GM08714 (cell line): ENCODE data around the gene ACOT9.

ENCODE experiments used
- H3K4me3 ChIP-seq: fragments of 200-500 bp; sonication (Bioruptor generic); 2 replicates; pipeline ENCODE4 v1.5.1; 2014; ENCODE audit warnings: mild to moderate bottlenecking, low read length, inconsistent platforms
- ZNF274 ChIP-seq: IDR thresholded peaks from 2 replicates; pipeline ENCODE4 v1.6.1; 2012; ENCODE audit warnings: mild to moderate bottlenecking, low read depth, low read length

ACOT9 gene

GRCh38 chrX:23742697-23743622, at the start of gene ACOT9:
ACOT9 (minus strand) TSS chrX:23743276; CDS start chrX:23743144, 132 bp downstream.
- peak within 1 kb of the TSS; percentile 81 for H3K4me3 ChIP-seq
- no peak for TF ChIP-seq ZNF274

- TF ChIP-seq ZNF274 = no peak
- no peak overlapping the region for H3K4me3 ChIP-seq
Measured at GRCh38 chrX:23790155-23790497, 47.0 kb upstream of the ACOT9 start.

GRCh38 chrX:23789386-23790154, 46.5 kb upstream of the ACOT9 start:
- H3K4me3 ChIP-seq = no peak overlapping the region

DNA sequence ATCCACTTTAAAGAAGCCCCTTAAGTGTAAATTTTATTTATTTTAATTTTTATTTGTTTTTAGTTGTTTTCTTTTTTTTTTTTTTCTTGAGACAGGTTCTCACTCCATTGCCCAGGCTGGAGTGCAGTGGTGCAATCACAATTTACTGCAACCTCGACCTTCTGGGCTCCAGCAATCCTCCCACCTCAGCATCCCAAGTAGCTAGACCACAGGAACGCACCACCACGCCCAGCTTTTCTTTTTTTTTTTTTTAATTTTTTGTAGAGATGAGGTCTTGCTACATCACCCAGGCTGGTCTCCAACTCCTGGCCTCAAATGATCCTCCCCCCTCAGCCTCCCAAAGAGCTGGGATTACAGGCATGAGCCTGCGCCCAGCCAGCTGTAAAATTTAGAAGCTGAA, 45.9 kb upstream of the ACOT9 start:
- no peak overlapping the region for H3K4me3 ChIP-seq
- no peak for TF ChIP-seq ZNF274

More at GRCh38 chrX:23789386-23790154, 46.5 kb upstream of the ACOT9 start:
- no peak for TF ChIP-seq ZNF274

- no peak overlapping the region for H3K4me3 ChIP-seq
- no peak for TF ChIP-seq ZNF274
Measured at GRCh38 chrX:23788521-23788920, 45.4 kb upstream of the ACOT9 start.

DNA sequence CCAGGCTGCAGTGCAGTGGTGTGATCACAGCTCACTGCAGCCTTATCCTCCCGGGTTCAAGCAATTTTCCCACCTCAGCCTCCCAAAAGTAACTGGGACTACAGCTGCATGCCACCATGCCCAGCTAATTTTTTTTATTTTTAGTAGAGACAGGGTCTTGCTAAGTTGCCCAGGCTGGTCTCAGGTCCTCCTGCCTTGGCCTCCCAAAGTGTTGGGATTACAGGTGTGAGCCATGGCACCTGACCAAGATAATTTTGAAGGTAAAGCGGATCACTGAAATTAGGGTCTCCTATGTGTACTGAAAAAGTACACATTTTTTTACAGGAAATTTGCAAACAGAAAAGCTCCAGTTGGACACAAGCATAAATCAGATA, 44.7 kb upstream of the ACOT9 start:
- no peak overlapping the region for H3K4me3 ChIP-seq
- no peak for TF ChIP-seq ZNF274

GRCh38 chrX:23786268-23786815, 43.3 kb upstream of the ACOT9 start:
- TF ChIP-seq ZNF274 = no peak
- H3K4me3 ChIP-seq = no peak overlapping the region

GRCh38 chrX:23785580-23785979, 42.5 kb upstream of the ACOT9 start:
- no peak for TF ChIP-seq ZNF274
- peak overlapping the region; percentile 87; the same call in 1 of the 2 replicates for H3K4me3 ChIP-seq

- TF ChIP-seq ZNF274 = no peak
- H3K4me3 ChIP-seq = peak overlapping the region; percentile 87
Measured at GRCh38 chrX:23784470-23785331, 41.6 kb upstream of the ACOT9 start.

DNA sequence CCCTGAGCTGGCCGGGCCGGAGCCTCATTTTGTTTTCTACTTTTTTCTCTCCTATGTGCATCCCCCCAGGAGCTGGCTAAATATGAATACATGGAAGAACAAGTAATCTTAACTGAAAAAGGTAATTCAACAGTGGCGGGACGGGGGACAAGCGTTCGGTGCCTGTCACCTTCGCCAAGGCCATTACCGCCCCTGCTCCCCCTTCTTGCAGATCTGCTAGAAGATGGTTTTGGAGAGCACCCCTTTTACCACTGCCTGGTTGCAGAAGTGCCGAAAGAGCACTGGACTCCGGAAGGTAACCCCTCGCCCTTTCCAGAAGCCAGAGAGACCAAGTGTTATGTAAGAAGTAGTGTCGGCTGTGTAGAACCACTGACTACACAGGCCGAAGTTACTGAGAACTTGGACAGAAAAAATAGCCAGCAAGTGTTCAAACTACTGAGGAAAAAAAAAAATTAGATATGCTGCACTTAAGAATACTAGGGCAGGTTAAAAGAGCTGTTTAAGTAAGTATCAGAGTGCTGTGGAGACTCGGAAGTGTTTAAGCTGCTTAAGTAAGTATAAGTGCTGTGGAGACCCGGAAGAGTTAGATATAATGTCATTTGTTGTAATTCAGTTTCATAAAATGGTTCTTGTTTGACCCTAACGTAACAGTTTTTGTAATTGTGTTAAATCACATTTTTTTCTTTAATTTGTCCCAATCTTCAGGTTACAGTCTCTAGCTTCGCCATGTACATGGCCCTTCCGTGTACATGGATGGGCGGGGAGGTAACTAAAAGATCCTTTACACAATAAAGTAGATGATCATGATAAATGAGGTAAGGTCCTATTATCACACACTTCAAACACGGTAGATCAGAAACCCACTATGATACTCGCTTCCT, 40.8 kb upstream of the ACOT9 start:
- peak overlapping the region; percentile 87 for H3K4me3 ChIP-seq
- no peak for TF ChIP-seq ZNF274

- no peak for TF ChIP-seq ZNF274
- H3K4me3 ChIP-seq = peak within 1 kb of the TSS; percentile 87
Measured at GRCh38 chrX:23782863-23783588, 40.0 kb upstream of the ACOT9 start, which contains the start of gene SAT1. SAT1 (plus strand) TSS chrX:23783173; CDS start chrX:23783352, 179 bp downstream.

DNA sequence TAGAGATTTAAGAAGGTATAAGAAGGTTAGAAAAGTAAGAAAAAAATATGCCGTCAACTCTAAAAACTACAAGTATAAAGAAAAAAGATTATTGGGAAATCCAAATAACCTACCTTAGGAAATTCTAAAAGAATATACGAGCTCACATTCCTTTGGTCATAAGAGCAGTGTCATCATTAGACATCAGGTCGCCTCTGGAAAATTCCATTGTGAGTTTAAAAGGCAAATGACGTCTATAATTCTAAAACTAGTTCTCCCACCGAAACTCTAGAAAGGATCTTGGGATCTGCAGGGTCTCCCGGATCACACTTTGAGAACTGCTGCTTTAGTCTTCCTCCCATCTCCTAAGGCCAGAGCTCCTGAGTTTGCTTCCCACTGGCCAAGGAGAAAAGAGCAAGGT, 39.4 kb upstream of the ACOT9 start:
- H3K4me3 ChIP-seq = no peak overlapping the region; the same call in 1 of the 2 replicates
- TF ChIP-seq ZNF274 = no peak

GRCh38 chrX:23779025-23779424, 35.9 kb upstream of the ACOT9 start:
- no peak for TF ChIP-seq ZNF274
- H3K4me3 ChIP-seq = no peak overlapping the region
